Measurements from ENCODE around the gene PRKCSH. TPM values are rescaled to one million over a fixed set of nuclear protein-coding genes. Genes with fewer than 3 reads are reported as not detected.
"Not testable (repeated sequence)": the region's sequence is repeated elsewhere in the genome, so short reads cannot be mapped to it uniquely, and the experiment has no call there.

The PRKCSH gene
- polyA plus RNA-seq, 4 donors: 329 to 390 (median 354) TPM

DNA sequence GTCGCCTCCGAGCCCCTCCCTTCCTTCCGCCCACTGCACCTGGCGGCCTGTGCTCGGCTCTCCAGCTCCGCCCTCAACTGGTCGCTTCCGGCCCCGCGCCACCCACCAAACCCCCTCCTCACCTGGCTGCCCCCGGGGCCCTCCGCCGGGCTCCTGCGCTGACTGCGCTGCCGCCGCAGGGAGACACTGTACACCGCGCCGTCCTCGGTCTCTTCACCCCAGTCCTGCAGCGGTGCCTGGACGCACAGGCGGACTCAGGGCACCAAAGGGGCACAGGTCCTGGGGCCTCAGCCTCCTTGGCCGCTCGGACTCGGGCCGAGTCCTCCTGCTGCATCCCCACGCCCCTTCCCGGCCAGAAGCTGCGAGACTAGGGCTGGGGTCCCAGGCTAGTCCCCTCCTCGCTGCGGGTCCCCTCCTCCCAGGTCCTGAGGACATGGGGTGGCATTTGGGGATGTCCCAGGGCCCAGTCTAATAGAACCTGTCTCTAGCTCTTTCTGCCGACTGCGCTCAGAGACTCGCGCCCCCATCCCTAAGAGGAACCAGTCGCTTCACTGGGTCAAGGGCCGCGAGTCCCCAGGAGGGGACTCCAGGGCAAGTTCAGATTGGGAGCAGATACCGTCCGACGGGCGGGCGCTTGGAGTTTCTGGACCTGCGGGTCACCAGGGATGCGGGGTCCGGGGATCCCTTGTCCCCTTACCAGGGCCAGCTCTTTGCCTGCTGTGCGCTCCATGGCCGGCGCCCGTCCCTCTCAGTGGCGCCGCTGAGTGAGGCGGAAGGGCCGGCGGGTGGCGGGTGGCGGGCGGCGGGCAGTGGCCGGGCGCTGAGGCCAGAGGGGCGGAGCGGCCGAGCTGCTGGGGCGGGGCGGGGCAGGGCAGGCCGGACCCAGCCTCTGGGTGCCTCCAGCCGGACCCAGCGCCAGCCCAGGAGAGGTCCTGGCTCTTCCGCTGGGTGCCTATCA, 16.6 kb upstream of the PRKCSH start, which contains the start of gene RGL3:
RGL3 (minus strand) TSS at position 766 of the 958 bp plus-strand sequence; CDS start at position 730, 36 bp downstream.
- no peak for DNase-seq (ENCODE audit: low read depth in 4 of 4, low spot score in 3 of 4)

DNA sequence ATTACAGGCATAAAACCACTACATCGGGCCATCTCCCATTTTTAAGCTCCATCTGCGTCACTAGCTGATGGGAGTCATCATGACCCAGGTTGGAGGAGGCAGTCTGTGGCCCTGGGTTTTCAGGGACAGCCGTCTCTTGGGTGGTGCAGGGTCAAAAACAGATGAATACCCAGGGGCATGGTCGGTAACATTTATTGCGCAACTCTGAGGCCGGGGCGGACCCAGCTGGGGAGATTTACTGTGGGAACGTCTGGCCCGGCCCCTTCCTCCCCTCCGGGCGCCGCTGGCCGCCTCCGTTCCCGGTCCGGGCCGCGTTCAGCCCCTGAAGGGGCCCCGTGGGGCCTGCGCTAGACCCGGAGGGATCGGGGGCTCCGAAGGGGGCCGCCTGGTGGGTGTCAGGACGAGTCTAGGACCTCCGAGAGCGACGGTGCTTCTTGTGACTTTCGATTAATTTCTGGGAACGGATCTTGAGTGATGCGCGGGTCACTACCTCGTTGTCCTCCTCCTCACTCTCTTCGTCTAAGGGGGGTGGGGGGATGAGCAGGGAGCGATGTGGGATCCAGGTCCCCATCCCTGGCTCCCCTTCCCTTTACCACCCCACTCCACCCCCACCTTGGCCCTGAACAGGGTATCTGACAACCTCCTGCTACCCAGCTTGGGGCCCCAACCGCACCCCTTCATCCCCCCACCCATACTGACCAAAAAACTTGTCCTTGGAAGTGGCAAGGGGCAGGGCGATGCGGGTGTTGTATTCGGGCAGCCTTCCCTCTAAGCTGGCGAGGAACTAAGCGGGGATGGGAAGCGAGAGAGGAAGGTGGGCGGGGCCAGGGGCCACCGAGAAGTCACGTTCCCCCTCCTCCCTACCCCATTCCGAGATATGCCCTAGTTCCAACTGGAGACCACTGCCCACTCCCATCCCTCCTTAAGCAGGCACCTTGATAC, 14.7 kb upstream of the PRKCSH start:
- no peak for DNase-seq (ENCODE audit: low read depth in 4 of 4, low spot score in 3 of 4)

DNA sequence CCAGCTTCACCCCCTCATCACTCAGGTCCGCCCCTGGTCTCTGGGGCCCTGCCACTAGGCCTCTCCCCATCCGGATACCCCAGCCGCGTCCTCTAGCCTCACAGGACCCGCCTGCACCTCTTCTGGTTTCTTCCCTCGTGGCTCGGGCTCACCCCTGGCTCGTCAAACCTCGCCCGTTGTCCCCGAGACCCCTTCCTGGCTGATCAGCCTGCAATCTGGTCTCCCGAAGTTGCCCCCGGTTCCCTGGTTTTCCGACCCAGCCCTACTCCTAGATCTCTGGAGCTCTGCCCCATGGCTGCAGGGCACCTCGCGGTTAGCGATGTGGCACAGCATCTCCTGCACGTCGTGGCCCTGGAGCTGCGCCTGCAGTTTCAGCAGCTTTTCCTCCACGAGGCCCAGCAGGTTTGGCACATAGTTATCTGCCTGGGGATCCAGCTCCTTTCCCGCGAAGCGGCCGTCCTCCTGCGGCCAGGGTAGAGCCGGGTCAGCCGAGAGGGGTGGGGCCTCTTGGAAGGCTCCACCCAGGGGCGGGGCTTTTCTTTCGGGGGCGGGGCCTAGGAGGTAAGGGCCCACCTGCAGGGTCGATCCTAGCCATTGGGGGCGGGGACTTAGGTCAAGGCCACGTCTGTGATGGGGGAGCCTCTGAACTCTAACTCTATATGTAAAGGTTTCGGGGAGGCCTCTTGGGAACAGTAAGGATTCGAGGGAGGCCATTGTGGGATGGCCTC, 13.9 kb upstream of the PRKCSH start:
- DNase-seq (ENCODE audit: low read depth in 4 of 4, low spot score in 3 of 4): no peak

DNA sequence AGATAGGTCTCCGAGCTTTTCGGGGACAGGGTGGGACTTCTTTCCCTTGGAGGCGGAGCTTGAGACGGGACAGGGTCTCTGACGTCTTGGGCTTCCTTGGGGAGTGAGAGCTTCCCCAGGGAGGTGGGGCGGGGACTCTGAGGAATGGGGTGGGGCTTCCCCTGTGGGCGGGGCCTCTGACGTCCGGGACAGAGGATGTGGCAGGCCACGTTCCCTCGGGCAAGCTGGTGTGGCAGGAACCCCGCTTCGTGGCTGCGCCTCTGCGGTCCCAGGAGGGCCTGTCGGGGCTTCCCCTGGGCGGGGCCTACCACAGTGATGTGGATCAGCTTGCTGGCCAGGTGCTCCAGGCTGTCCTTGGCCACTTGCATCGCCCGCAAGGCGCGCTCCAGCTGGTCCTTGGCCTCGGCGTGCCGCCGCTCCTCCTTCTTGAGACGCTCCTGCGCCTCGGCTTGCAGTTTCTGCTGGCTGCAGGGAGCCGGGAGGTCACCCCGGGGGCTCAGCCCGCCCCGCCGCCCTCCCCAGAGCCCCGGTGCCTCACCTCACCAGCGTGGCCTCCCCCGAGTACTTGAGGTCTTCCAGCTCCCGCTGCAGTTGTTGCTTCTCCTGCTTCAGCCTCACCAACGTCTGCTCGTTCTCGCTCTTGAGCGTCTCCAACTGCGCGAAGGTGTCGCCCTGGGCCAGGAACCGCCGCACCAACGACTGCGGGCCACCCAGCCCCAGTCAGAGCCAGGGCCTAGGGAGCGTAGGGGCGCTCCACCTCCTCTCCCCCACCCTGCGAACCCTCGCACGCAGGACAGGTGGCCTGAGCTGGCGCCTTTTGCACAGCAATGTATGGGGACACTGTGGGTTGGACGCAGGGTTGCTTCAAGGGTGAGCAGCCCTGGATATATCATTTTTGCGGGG, 13.0 kb upstream of the PRKCSH start:
- DNase-seq (ENCODE audit: low read depth in 4 of 4, low spot score in 3 of 4): no peak

DNA sequence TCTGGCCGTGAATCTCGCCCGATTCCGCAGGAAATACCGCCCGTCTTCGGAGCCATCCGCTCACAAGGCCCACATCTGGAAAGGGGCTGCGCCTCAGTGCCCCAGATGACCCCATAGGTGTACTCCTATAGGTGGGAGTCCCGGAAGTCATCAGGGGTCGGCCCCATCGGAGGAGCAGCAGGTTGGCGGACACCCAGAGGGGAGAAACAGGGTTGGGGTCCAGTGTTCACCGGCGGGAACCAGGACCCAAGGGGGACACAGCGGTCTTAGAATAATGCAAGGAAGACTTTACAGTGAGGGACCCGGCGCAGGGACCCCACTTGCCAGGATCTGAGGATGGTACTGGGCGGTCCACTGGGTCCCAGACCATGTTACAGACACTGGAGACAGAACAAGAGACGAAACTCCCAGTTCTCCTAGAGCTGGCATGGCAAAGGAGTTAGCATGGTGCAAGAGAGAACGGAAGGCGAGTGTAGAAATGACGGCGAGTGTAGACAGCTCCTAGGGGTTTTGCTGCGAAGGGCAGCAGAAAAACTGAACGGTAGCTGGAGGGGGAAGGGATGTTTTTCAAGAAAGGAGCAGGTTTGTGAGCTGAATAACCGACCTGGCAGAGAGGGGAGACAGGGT, 12.2 kb upstream of the PRKCSH start:
- DNase-seq (ENCODE audit: low read depth in 4 of 4, low spot score in 3 of 4): no peak

DNA sequence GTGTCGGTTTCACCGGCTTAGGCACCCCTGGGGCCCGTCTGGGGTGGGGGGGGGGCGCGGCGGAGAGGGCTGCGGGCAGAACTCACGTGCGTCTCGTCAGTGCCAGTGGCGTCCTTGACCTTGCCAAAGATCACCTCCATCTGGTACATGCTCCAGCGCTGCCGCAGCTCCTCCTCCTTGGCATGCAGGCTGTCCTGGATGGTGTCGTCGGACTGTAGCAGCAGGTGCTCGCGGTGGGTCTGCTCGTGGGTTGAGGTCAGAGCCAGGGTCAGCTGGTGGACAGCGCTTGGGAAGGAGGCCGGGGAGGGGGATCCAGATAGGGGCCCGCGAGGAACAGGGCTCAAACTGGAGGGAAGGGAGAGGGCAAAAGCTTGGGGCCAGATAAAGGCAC, 11.6 kb upstream of the PRKCSH start:
- no peak for DNase-seq (ENCODE audit: low read depth in 4 of 4, low spot score in 3 of 4)

DNA sequence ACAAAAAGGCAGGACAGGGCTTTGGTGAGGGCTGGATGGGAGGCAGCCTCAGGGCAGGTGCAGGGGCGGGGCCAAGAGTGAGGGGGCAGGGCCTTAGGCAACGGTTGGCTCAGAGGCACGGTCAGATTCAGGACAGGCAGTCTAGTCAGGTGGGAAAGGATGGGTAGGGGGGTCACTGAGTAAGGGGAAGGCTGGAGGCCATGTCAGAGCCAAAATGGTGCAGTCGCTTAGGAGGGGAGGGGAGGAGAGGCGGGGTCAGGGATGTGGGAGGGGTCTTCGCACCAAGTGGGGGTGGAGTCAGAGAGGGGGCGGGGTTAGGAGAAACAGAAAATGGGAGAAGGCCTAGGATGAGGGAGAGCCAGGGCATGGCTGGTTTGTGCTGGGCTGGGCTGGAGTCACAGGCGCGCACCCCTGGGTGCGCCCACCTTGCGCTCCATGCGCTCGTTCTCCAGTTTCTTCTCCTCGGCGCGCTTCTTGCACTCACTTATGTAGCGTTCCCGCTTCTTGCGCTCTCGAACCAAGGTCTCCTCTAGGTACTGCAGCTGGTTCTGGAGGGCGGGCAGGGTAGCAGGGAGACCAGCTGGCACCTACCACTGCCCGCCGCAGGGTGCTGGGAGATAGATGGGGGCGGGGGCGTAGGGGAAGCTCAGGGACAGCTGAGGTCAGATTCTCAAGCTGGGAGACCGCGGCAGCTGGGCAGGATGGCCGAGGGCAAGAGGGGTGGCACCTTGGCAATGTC, 9.5 kb upstream of the PRKCSH start:
- no peak for DNase-seq (ENCODE audit: low read depth in 4 of 4, low spot score in 3 of 4)

DNA sequence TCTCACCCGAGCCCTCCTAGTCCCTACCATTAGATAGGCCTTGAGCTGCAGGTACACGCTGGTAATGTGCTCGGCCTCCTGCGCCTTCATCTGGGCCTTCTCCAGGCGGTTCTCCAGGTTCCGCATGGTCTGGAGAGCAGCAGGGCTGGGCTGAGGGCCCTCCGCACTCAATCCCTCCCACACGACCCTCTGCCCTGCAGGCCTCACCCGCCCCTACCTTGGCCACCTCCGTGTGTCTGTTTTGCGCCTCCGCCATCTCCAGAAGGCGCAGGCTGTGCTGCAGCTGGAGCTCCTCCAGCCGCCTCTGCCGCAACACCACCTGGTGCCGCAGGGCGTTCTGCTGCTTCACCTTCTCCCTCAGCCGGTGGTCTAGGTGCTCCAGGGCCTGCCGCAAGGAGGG, 8.8 kb upstream of the PRKCSH start:
- DNase-seq (ENCODE audit: low read depth in 4 of 4, low spot score in 3 of 4): no peak

DNA sequence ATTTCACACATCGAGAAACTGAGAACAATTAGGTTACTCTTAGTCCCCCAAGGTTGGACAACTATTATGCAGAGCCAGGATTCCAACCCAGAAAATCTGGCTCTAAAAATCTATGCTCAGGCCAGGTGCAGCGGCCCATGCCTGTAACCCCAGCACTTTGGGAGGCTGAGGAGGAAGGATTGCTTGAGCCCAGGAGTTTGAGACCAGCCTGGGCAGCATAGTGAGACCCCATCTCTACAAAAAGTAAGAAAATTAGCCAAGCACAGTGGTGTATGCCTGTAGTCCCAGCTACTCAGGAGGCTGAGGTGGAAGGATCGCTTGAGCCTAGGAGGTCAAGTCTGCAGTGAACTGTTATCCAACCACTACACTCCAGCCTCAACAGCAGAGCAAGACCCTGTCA, 1.9 kb upstream of the PRKCSH start:
- not testable (repeated sequence) for DNase-seq (ENCODE audit: low read depth in 4 of 4, low spot score in 3 of 4)

DNA sequence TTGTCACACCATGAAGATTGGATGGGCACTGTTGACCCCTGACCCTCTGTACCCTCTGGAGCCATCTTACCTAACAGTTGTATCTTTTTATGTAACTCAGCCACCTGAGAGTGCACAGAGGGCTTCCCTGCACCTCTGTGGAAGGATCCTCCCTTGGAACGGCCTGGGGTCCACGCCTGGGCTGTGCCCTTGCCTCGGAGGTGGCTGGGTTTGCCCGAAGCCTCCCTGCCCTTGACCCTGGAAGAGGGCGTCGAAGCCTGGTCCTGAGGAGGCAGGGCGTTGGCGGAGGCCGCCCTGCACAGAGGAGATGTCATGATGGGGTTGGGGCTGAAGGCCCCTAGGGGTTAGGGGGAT, 755 bp upstream of the PRKCSH start:
- no peak for DNase-seq (ENCODE audit: low read depth in 4 of 4, low spot score in 3 of 4)

DNA sequence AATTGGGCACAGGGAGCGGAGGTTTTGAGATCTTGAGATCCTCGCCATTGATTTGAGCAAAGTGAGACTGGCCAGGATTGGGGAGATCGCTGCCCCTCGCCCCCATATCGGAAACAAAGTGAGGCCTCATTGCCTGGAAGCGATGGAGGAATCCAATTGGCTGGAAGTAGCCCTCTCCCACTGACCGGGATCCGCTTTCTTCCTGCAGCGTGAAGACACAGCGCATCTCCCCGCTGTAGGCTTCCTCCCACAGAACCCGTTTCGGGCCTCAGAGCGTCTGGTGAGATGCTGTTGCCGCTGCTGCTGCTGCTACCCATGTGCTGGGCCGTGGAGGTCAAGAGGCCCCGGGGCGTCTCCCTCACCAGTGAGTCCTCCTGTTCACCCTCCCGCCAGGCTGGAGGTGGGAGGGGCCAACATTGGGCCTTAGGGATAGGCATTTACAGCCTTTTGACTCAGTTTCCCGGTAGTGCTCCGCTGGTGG, 438 bp downstream of the PRKCSH start:
- no peak for DNase-seq (ENCODE audit: low read depth in 4 of 4, low spot score in 3 of 4)

DNA sequence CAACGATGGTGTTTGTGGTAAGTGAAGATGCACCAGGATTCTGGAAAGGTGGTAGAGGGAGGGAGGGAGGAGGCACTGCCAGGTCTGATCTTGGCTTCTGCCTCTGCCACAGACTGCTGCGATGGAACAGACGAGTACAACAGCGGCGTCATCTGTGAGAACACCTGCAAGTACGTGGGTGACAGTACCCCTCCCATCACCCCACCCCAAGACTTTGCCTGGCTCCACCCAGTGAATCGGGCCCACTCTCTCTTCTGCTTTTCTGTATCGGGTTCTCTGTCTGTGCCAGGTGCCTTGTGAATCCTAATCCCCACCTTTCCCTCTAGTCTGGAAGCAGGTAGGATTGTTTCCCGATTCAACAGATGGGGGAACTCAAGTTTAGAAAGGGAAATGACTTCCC, 2.5 kb downstream of the PRKCSH start:
- DNase-seq (ENCODE audit: low read depth in 4 of 4, low spot score in 3 of 4): no peak

DNA sequence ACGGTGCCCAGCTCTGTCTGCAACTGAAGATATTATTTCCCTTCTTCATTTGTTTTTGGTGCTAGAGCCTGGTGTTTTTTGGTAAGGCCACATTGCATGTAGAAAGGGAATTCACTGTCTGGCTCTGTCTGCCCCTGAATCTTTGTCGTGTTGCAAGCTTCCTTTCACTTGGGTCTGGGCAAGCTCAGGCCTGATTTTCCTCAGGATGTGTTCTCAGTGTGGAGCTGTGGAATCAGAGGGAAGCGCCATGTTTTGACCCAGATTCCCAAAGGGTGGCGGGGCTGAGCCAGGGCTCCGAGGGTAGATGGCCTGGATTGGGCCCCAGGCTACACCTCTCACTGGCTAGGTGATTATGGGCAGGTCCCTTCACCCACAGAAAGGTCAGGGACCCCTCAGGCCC, 8.6 kb downstream of the PRKCSH start:
- no peak for DNase-seq (ENCODE audit: low read depth in 4 of 4, low spot score in 3 of 4)

DNA sequence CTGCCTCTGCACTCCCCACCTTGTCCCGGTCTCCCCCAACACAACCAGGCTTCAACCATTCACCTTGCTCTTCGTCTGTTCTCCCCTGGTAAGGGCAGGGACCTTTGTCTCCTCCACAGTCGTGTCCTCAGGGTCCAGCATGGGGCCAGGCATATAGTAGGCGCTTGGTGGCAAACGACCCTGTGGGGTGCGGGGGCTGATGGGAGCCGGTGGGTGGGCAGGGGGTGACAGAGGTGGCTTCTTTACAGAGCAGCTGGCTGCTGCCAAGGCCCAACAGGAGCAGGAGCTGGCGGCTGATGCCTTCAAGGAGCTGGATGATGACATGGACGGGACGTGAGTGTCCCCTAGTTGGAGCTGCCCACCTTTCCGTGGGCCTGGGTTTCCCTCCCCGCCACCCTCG, 9.7 kb downstream of the PRKCSH start:
- DNase-seq (ENCODE audit: low read depth in 4 of 4, low spot score in 3 of 4): no peak

DNA sequence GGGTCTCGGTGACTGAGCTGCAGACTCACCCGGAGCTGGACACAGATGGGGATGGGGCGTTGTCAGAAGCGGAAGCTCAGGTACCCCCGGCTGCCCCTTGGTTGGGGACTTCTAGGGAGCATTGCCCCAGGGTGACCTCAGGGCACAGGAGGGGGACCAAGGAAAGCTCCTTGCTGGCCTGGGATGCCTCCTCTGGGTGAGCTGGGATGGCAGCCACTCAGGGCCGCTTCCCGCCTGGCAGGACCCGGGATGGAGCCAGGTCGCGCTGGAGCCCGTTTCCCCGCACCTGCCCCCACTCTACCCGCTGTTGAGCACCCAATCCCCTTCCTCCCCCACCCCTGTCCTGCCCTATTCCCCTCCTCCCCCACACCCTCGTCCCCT, 10.8 kb downstream of the PRKCSH start:
- DNase-seq (ENCODE audit: low read depth in 4 of 4, low spot score in 3 of 4): no peak

DNA sequence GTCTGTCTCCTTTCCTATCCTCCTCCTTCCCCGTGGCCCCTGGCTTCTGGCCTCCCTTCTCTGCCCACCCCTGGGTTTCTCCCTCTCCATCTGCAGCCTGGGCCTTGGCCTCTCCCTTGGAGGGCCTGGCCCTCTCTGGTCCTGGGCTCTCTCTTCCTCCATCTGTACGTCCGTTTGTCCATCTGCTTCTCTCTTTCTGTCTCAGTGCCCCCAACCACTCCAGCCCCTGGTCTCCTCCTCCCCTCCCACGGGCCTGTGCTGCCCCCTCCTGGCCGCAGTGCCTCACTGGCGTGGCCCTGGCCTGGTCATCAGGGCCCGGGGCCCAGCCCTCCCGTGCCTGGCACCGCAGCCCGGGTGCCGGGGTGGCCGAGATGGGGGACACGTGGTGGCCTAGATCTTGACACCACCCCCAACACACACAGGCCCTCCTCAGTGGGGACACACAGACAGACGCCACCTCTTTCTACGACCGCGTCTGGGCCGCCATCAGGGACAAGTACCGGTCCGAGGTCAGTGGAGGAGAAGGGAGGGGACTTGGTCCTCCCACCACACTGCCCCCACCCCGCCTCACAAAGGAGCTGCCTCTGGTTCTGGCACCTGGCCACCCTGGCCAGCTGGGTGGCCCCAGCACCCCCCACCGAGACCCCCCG, 11.3 kb downstream of the PRKCSH start:
- no peak for DNase-seq (ENCODE audit: low read depth in 4 of 4, low spot score in 3 of 4)

DNA sequence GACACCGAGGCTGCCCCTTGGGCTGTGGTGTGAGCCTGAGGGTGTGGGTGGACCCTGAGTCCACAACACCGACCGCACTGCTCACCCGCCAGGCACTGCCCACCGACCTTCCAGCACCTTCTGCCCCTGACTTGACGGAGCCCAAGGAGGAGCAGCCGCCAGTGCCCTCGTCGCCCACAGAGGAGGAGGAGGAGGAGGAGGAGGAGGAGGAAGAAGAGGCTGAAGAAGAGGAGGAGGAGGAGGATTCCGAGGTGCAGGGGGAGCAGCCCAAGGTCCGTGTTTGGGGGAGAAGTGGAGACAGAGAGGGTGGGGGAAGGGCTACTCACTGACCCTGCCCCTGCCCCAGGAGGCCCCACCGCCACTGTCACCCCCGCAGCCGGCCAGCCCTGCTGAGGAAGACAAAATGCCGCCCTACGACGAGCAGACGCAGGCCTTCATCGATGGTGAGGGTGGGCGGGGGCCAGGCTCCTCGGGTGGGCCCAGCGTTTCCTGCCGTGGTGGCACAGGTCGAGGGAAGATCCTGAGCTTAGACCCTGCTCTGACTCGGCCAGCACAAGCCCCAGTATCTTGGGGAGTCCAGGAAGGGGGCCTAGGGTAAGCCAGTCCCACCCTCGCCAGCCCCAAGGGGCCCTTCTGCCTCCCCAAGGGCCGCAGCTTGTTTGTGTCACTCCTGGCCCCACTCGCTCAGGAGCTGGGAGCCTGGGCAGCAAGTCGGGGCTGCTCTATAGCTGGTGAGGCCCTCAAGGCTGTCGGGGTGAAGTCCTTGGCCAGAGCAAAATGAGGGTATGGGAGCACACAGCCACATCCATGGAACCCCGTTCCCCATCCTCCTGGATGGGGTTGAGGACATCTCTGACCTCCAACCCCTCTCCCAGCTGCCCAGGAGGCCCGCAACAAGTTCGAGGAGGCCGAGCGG, 12.2 kb downstream of the PRKCSH start:
- DNase-seq (ENCODE audit: low read depth in 4 of 4, low spot score in 3 of 4): no peak
